ENCODE results near the gene CD96.

- no peak for TF ChIP-seq POLR2A (IDR thresholded peaks at IDR 0.05)
- TF ChIP-seq CTCF (IDR thresholded peaks at IDR 0.05 in 8 of 11, conservative IDR thresholded peaks at IDR 0.05 in 3 of 11) = no peak
Measured at GRCh38 chr3:111605018-111605417, 63.0 kb downstream of the CD96 start.

All from spleen (tissue), 7 donors.